H1 (cell line): ENCODE data around the gene LRP5. TPM values are rescaled to one million over a fixed set of nuclear protein-coding genes. Genes with fewer than 3 reads are reported as not detected.

Experiments used
- CTCF ChIA-PET: fragments of 300-600 bp; sonication (Branson Sonifier 250); formaldehyde crosslinking; loops from one replicate; lab custom pipeline; 2021; ENCODE audit not compliant: partially characterized antibody; lab: Charles Lee
- POLR2A ChIA-PET: fragments of 300-600 bp; sonication (Branson Sonifier 250); formaldehyde crosslinking; loops from one replicate; lab custom pipeline; 2021; ENCODE audit warnings: inconsistent platforms; ENCODE audit not compliant: partially characterized antibody; lab: Charles Lee
- DNase-seq, 2 experiments: peaks; one replicate each; pipeline versions ENCODE4 v3.0.0 to v3.0.0-alpha.2; 2010 to 2022; ENCODE audit warnings: low spot score in 2 of 2, low read depth in 1 of 2, mixed read lengths in 1 of 2
- FAIRE-seq: peaks from 2 replicates; lab custom pipeline; 2011; peaks lifted over from hg19 to GRCh38; lab: Jason Lieb, UNC
- H2AFZ ChIP-seq: 2 replicates; pipeline ENCODE4 v1.8.1; 2012; ENCODE audit warnings: low read length, inconsistent platforms
- H2AK5ac ChIP-seq: 2 replicates; pipeline ENCODE4 v1.6.1; 2013; ENCODE audit warnings: low read depth, low read length
- H2BK120ac ChIP-seq: replicated peaks from 2 replicates; pipeline ENCODE3; 2013; ENCODE audit warnings: low read depth, low read length, inconsistent platforms
- H2BK12ac ChIP-seq: 2 replicates; pipeline ENCODE4 v1.6.1; 2013; ENCODE audit warnings: low read depth, low read length
- H2BK15ac ChIP-seq: 2 replicates; pipeline ENCODE4 v1.6.1; 2013; ENCODE audit warnings: low read length
- H2BK20ac ChIP-seq: 2 replicates; pipeline ENCODE4 v1.6.1; 2013; ENCODE audit warnings: low read length
- H2BK5ac ChIP-seq: 2 replicates; pipeline ENCODE4 v1.6.1; 2013; ENCODE audit warnings: low read depth, low read length
- H3K14ac ChIP-seq: 2 replicates; pipeline ENCODE4 v1.6.1; 2013; ENCODE audit warnings: inconsistent platforms; ENCODE audit not compliant: insufficient read length
- H3K18ac ChIP-seq: 2 replicates; pipeline ENCODE4 v1.6.1; 2013; ENCODE audit warnings: low read length; ENCODE audit errors: extremely low read depth
- H3K23ac ChIP-seq: 2 replicates; pipeline ENCODE4 v1.6.1; 2013; ENCODE audit warnings: inconsistent platforms; ENCODE audit not compliant: insufficient read length
- H3K23me2 ChIP-seq: 2 replicates; pipeline ENCODE4 v1.6.1; 2013; ENCODE audit warnings: low read depth, low read length
- H3K27ac ChIP-seq: 2 replicates; pipeline ENCODE4 v1.6.1; 2011; ENCODE audit warnings: low read depth, low read length, inconsistent platforms
- H3K27me3 ChIP-seq, 4 experiments: replicated peaks in 1 of 4; 1 replicate in 1 of 4; 2 replicates in 3 of 4; pipeline versions ENCODE4 v1.6.1 to v1.8.1; 2011 to 2013; ENCODE audit warnings: low read length in 3 of 4, mild to moderate bottlenecking in 3 of 4, inconsistent platforms in 2 of 4, mixed read lengths in 2 of 4, moderate library complexity in 1 of 4; ENCODE audit not compliant: control insufficient read depth in 3 of 4, insufficient read depth in 3 of 4; ENCODE audit errors: extremely low read depth in 1 of 4
- H3K36me3 ChIP-seq, 4 experiments: 2 replicates each; pipeline versions ENCODE4 v1.6.1 to v1.8.1; 2011 to 2013; ENCODE audit warnings: mild to moderate bottlenecking in 4 of 4, low read length in 3 of 4, moderate library complexity in 2 of 4, control low read depth in 1 of 4, inconsistent platforms in 1 of 4; ENCODE audit not compliant: insufficient read depth in 4 of 4, control insufficient read depth in 2 of 4
- H3K4ac ChIP-seq: replicated peaks from 2 replicates; pipeline ENCODE3; 2013; ENCODE audit warnings: low read length, low read depth, mixed read lengths, inconsistent platforms; ENCODE audit not compliant: insufficient read length
- H3K4me1 ChIP-seq, 4 experiments: replicated peaks in 1 of 4; 1 replicate in 1 of 4; 2 replicates in 3 of 4; pipeline versions ENCODE4 v1.6.1 to v1.8.1; 2011 to 2013; ENCODE audit warnings: low read length in 3 of 4, inconsistent platforms in 2 of 4, mixed read lengths in 1 of 4; ENCODE audit not compliant: insufficient read depth in 4 of 4, control insufficient read depth in 3 of 4
- H3K4me2 ChIP-seq, 2 experiments: 2 replicates each; pipeline versions ENCODE4 v1.6.1 to v1.8.1; 2011 to 2013; ENCODE audit warnings: low read depth in 2 of 2, low read length in 2 of 2, control low read depth in 1 of 2, inconsistent platforms in 1 of 2, mild to moderate bottlenecking in 1 of 2; ENCODE audit not compliant: insufficient read depth in 1 of 2
- H3K4me3 ChIP-seq, 4 experiments: fragments of 200-600, 300-600 bp in 1 of 4; sonication (generic), shearing (Covaris generic), sonication (Bioruptor Twin) in 1 of 4; 2 replicates each; pipeline versions ENCODE4 v1.5.1 to v1.8.1; 2011 to 2016; ENCODE audit warnings: low read length in 4 of 4, low read depth in 3 of 4, control low read depth in 2 of 4, inconsistent platforms in 2 of 4, mild to moderate bottlenecking in 2 of 4, mixed read lengths in 1 of 4, moderate library complexity in 1 of 4; ENCODE audit not compliant: insufficient read depth in 2 of 4; ENCODE audit errors: extremely low read depth in 1 of 4
- H3K56ac ChIP-seq: replicated peaks from 2 replicates; pipeline ENCODE3; 2013; ENCODE audit warnings: low read depth, mild to moderate bottlenecking, mixed read lengths, low read length, inconsistent platforms; ENCODE audit not compliant: insufficient read length
- H3K79me1 ChIP-seq: 2 replicates; pipeline ENCODE4 v1.6.1; 2013; ENCODE audit warnings: low read depth, low read length, control low read depth
- H3K79me2 ChIP-seq, 2 experiments: 2 replicates each; pipeline versions ENCODE4 v1.6.1 to v1.8.1; 2012 to 2013; ENCODE audit warnings: low read length in 2 of 2, mild to moderate bottlenecking in 2 of 2, inconsistent platforms in 1 of 2; ENCODE audit not compliant: insufficient read depth in 2 of 2, control insufficient read depth in 1 of 2
- H3K9ac ChIP-seq, 4 experiments: replicated peaks in 1 of 4; 1 replicate in 1 of 4; 2 replicates in 3 of 4; pipeline versions ENCODE4 v1.6.1 to v1.8.1; 2011 to 2013; ENCODE audit warnings: low read depth in 3 of 4, low read length in 3 of 4, control low read depth in 2 of 4, mild to moderate bottlenecking in 2 of 4, moderate library complexity in 2 of 4, inconsistent platforms in 1 of 4; ENCODE audit errors: extremely low read depth in 1 of 4
- H3K9me3 ChIP-seq, 2 experiments: 2 replicates each; pipeline versions ENCODE4 v1.6.1 to v1.8.1; 2012 to 2013; ENCODE audit warnings: mild to moderate bottlenecking in 2 of 2, moderate library complexity in 2 of 2, control low read depth in 1 of 2, inconsistent platforms in 1 of 2, low read depth in 1 of 2, low read length in 1 of 2, mixed read lengths in 1 of 2; ENCODE audit not compliant: insufficient read depth in 2 of 2
- H4K20me1 ChIP-seq, 2 experiments: replicated peaks in 1 of 2; 2 replicates each; pipeline versions ENCODE3 to v1.8.1; 2011 to 2013; ENCODE audit warnings: inconsistent platforms in 2 of 2, low read length in 2 of 2, mild to moderate bottlenecking in 1 of 2; ENCODE audit not compliant: insufficient read depth in 2 of 2, control insufficient read depth in 1 of 2
- H4K5ac ChIP-seq: 2 replicates; pipeline ENCODE4 v1.6.1; 2013; ENCODE audit warnings: low read length, low read depth, mixed read lengths, inconsistent platforms; ENCODE audit not compliant: insufficient read length
- H4K8ac ChIP-seq: 2 replicates; pipeline ENCODE4 v1.8.0; 2013; ENCODE audit warnings: mild to moderate bottlenecking, moderate library complexity, low read length, inconsistent platforms; ENCODE audit not compliant: insufficient read depth; ENCODE audit errors: extremely low read depth
- H4K91ac ChIP-seq: replicated peaks from 2 replicates; pipeline ENCODE3; 2013; ENCODE audit warnings: low read length, mixed read lengths, inconsistent platforms; ENCODE audit not compliant: insufficient read length
- CBX5 ChIP-seq: fragments of 300-800, 300-1000 bp; sonication (generic); IDR thresholded peaks from 2 replicates; pipeline ENCODE4 v1.7.1; 2016; ENCODE audit warnings: antibody characterized with exemption, low read length, low read depth
- CREB1 ChIP-seq: IDR thresholded peaks from 2 replicates; pipeline ENCODE4 v1.6.1; 2012; ENCODE audit warnings: inconsistent platforms
- CTBP2 ChIP-seq: IDR thresholded peaks from 2 replicates; pipeline ENCODE4 v1.7.0; 2011; ENCODE audit warnings: borderline replicate concordance, mild to moderate bottlenecking, moderate library complexity, mixed read lengths, low read length; ENCODE audit not compliant: insufficient read depth, insufficient read length
- EP300 ChIP-seq, 2 experiments: IDR thresholded peaks; 1 replicate in 1 of 2; 2 replicates in 1 of 2; pipeline ENCODE4 v1.6.1; 2011 to 2012; ENCODE audit warnings: low read depth in 2 of 2, low read length in 2 of 2, mild to moderate bottlenecking in 2 of 2, borderline replicate concordance in 1 of 2, inconsistent platforms in 1 of 2, moderate library complexity in 1 of 2
- KDM4A ChIP-seq: IDR thresholded peaks from one replicate; pipeline ENCODE4 v1.7.1; 2012; ENCODE audit warnings: low read depth, mild to moderate bottlenecking, moderate library complexity, low read length, inconsistent platforms; ENCODE audit not compliant: severe bottlenecking
- NANOG ChIP-seq: IDR thresholded peaks from 2 replicates; pipeline ENCODE4 v1.6.1; 2011; ENCODE audit warnings: low read length, low read depth, mild to moderate bottlenecking, inconsistent platforms; ENCODE audit not compliant: insufficient read depth, poor library complexity, severe bottlenecking
- PHF8 ChIP-seq: fragments of 200-600 bp; sonication (generic); conservative IDR thresholded peaks from 2 replicates; pipeline ENCODE4 v1.7.1; 2012; ENCODE audit warnings: low read depth, mild to moderate bottlenecking, inconsistent platforms, low read length, moderate library complexity
- RAD21 ChIP-seq, 2 experiments: IDR thresholded peaks in 1 of 2; conservative IDR thresholded peaks in 1 of 2; 2 replicates each; pipeline ENCODE4 v1.6.1; 2011; ENCODE audit warnings: low read depth in 2 of 2, low read length in 2 of 2, improper control_type of control experiment in 1 of 2, inconsistent platforms in 1 of 2, mild to moderate bottlenecking in 1 of 2, moderate library complexity in 1 of 2
- SP2 ChIP-seq: IDR thresholded peaks from 2 replicates; pipeline ENCODE4 v1.6.1; 2012; ENCODE audit warnings: mild to moderate bottlenecking, low read length, inconsistent platforms
- TAF1 ChIP-seq: IDR thresholded peaks from 2 replicates; pipeline ENCODE4 v1.6.1; 2011; ENCODE audit warnings: mild to moderate bottlenecking, low read depth, low read length
- TCF12 ChIP-seq: IDR thresholded peaks from 2 replicates; pipeline ENCODE4 v1.6.1; 2011; ENCODE audit warnings: low read depth, mild to moderate bottlenecking, low read length
- ZNF274 ChIP-seq: IDR thresholded peaks from 2 replicates; pipeline ENCODE4 v1.7.0; 2012; ENCODE audit warnings: low read length, borderline replicate concordance; ENCODE audit errors: extremely low read depth
- WGBS, 2 experiments: shearing (Covaris generic) in 1 of 2; methylation state at CpG; one replicate each; pipeline versions ENCODE4 v1.1.6 to v1.1.7; 2013 to 2015; ENCODE audit warnings: low lambda C conversion rate in 2 of 2, mixed read lengths in 2 of 2, inconsistent platforms in 1 of 2, low coverage in 1 of 2, missing lambda C conversion rate in 1 of 2; ENCODE audit not compliant: insufficient replicate concordance in 2 of 2, insufficient coverage in 1 of 2, insufficient read length in 1 of 2; ENCODE audit errors: extremely low coverage in 1 of 2, missing lambda C conversion rate in 1 of 2; 5-methylcytosine and 5-hydroxymethylcytosine counted together
- polyA plus RNA-seq, 7 experiments: library from polyadenylated mRNA; depleted of rRNA in 3 of 7; stranded (reverse) in 5 of 7; unstranded in 2 of 7; fragments of >200 nt in 5 of 7; fragments of 200-250 nt in 2 of 7; gene quantifications; 1 replicate in 5 of 7; 2 replicates in 1 of 7; 4 replicates in 1 of 7; pipeline versions ENCODE4 v1.2.1 to v1.2.3, GENCODE V29; 2011 to 2013; ENCODE audit warnings: missing spikeins in 2 of 7, mixed read lengths in 2 of 7
- total RNA-seq: library from RNA; stranded (reverse); fragmentation: NEBNext Ultra II Directional; extraction: Animal tissue kit (Norgen Biotek cat#: 25700); gene quantifications from 2 replicates; pipeline ENCODE4 v1.2.1, GENCODE V29; 2021

LRP5 gene
- total and polyA plus RNA-seq, 2 of the 8 experiments (the other 6 are each of a cell fraction or from before 2014, with no cell fraction given): 19.0 to 38.9 TPM

- FAIRE-seq (no peak), DNase-seq (no peak)
- no peak overlapping the region for H3K4me3 ChIP-seq
- no peak overlapping the region for H3K23ac ChIP-seq
- H2BK15ac ChIP-seq: no peak overlapping the region
- no peak overlapping the region for H2BK120ac ChIP-seq
- 90% methylated on average over 2 of the region's 2 CpGs; no CpG with 5 or more reads in 1 of the 2 experiments for WGBS, 2 experiments
- no peak overlapping the region for H2BK20ac ChIP-seq
- H3K23me2 ChIP-seq: no peaks in the 10 kb centered on the region
- H4K20me1 ChIP-seq: no peaks in the 10 kb centered on the region
- H2BK12ac ChIP-seq: no peak overlapping the region
- no peak overlapping the region for H3K27ac ChIP-seq
- H4K5ac ChIP-seq: no peak overlapping the region
- no peak overlapping the region for H3K9ac ChIP-seq
- no peaks in the 10 kb centered on the region for H3K4me1 ChIP-seq
- no peak overlapping the region for H2AK5ac ChIP-seq
- no peak overlapping the region for H2BK5ac ChIP-seq
- H3K14ac ChIP-seq: no peak overlapping the region
- no peak overlapping the region for H3K4ac ChIP-seq
- no peak overlapping the region for H2AFZ ChIP-seq
- no peaks in the 10 kb centered on the region for H3K79me2 ChIP-seq
- H4K8ac ChIP-seq: no peak overlapping the region
- no peak overlapping the region for H4K91ac ChIP-seq
- H3K4me2 ChIP-seq: no peak overlapping the region
- peaks cover 10 to 12% of the 10 kb centered on the region in 2 experiments; a peak in 3 of 4 replicates for H3K9me3 ChIP-seq
- no peak overlapping the region for H3K18ac ChIP-seq
- CTCF ChIA-PET: interaction anchor here (3.3 kb wide), 1 partner anchor 8 kb away, joined by 30 read pairs; no protein-coding TSS in a partner anchor
- H3K27me3 ChIP-seq: no peaks in the 10 kb centered on the region
- no peaks in the 10 kb centered on the region for H3K79me1 ChIP-seq
- H3K56ac ChIP-seq: no peak overlapping the region
- POLR2A ChIA-PET: no interaction called here
- H3K36me3 ChIP-seq: 0 out of 8 replicates have a peak, but pooled peaks cover 0 to 2% (median 0%) of the 10 kb centered on the region in 4 experiments
- TF ChIP-seq CTBP2 (no peak), KDM4A (no peak), PHF8 (no peak), ZNF274 (no peak), CBX5 (no peak), TAF1 (no peak), RAD21 (IDR thresholded peaks at IDR 0.05 in 1 of 2, conservative IDR thresholded peaks at IDR 0.05 in 1 of 2; ENCODE audit: low read depth in 2 of 2, low read length in 2 of 2) (no peak), SP2 (no peak), TCF12 (no peak), CREB1 (no peak), EP300 (IDR thresholded peaks at IDR 0.05; ENCODE audit: borderline replicate concordance in 1 of 2, low read depth in 2 of 2, low read length in 2 of 2) (no peak), NANOG (no peak)
Observed at GRCh38 chr11:68289456-68289855, 22.9 kb upstream of the LRP5 start.
